Esophagus squamous epithelium (tissue), 4 donors: Measurements from ENCODE around the gene ITGB3.

Experiments used
- CTCF ChIP-seq, 6 experiments: fragments of 450-650 bp in 4 of 6; fragments of 200-600 bp in 2 of 6; sonication (generic) in 2 of 6; IDR thresholded peaks; one replicate each; pipeline ENCODE4 v1.5.1; 2016 to 2019; ENCODE audit warnings: antibody characterized with exemption in 6 of 6, mild to moderate bottlenecking in 4 of 6, moderate library complexity in 4 of 6
- POLR2A ChIP-seq, 4 donors: fragments of 450-650 bp; IDR thresholded peaks; one replicate each; pipeline ENCODE4 v1.6.1; 2017; ENCODE audit warnings: antibody characterized with exemption in 4 of 4, mild to moderate bottlenecking in 4 of 4, moderate library complexity in 3 of 4

- TF ChIP-seq CTCF (IDR thresholded peaks at IDR 0.05) = no peak
- no peak for TF ChIP-seq POLR2A (IDR thresholded peaks at IDR 0.05)
These were observed 31.4 kb downstream of the ITGB3 start for GRCh38 chr17:47285003-47285402.
